ENCODE measurements around the gene TMEM8B. TPM values are rescaled to one million over a fixed set of nuclear protein-coding genes. Genes with fewer than 3 reads are reported as not detected.

Gene TMEM8B
- total and polyA plus RNA-seq, 9 of the 15 experiments (the other 6 are each of a cell fraction or from before 2014, with no cell fraction given): 0.01 to 2.2 (median 1.1) TPM

- Histone ChIP-seq H3K9me1 (ENCODE audit: control insufficient read depth, insufficient read depth, low read length) (no peaks in the 10 kb centered on the region), H3K4me2 (ENCODE audit: insufficient read depth, low read length) (no peak overlapping the region), H3K9ac (ENCODE audit: insufficient read depth in 1 of 2, low read depth in 2 of 2, low read length in 2 of 2) (no peak overlapping the region), H3K79me2 (ENCODE audit: control insufficient read depth, insufficient read depth, low read length) (no peaks in the 10 kb centered on the region), H3K27me3 (ENCODE audit: control insufficient read depth in 2 of 2, insufficient read depth in 2 of 2, low read length in 2 of 2) (no peaks in the 10 kb centered on the region), H2AFZ (ENCODE audit: low read depth, low read length) (peak overlapping the region; percentile 62), H4K20me1 (replicated peaks; ENCODE audit: control insufficient read depth, insufficient read depth, low read length) (no peaks in the 10 kb centered on the region), H3K36me3 (ENCODE audit: control insufficient read depth, insufficient read depth, low read length) (no peaks in the 10 kb centered on the region), H3K4me1 (replicated peaks in 1 of 2; ENCODE audit: control insufficient read depth in 2 of 2, insufficient read depth in 2 of 2, low read length in 2 of 2) (peaks cover 0 to 12% of the 10 kb centered on the region in 2 experiments; a peak in 3 of 5 replicates), H3K27ac (ENCODE audit: extremely low read depth, low read depth, low read length) (no peak overlapping the region), H3K4me3 (no peak overlapping the region), H3K9me3 (replicated peaks; ENCODE audit: control insufficient read depth, insufficient read depth, low read depth, low read length) (no peaks in the 10 kb centered on the region)
- FAIRE-seq: peak; percentile 84
- DNase-seq (ENCODE audit: extremely low read depth in 1 of 4, low spot score in 3 of 4): peak; percentile 45 to 62 (median 46)
- CTCF ChIA-PET (ENCODE audit: low intra/inter-chr PET ratio): interaction anchor here (0.6 to 2.4 kb wide), 5 partner anchors 36 to 502 kb away, joined by 3 to 19 read pairs (median 5); no protein-coding TSS in a partner anchor
- intact Hi-C loops (cut with micrococcal nuclease) (loop anchor here (1.0 to 2.0 kb wide), 2 partner anchors 36 to 57 kb away; no protein-coding TSS in a partner anchor), in situ Hi-C loops (cut with MboI) (no loop called here)
- WGBS (ENCODE audit: insufficient coverage, low coverage, missing lambda C conversion rate): 18% methylated on average over 4 of the region's 4 CpGs
- POLR2A ChIA-PET: interaction anchor here (0.9 kb wide), 1 partner anchor 168 kb away, joined by 3 read pairs; the partner anchor contains the start of genes CCDC107 and RMRP
- no TSS peak for BruUV-seq (replicated peaks)
- ATAC-seq: peak; percentile 73
- no peak for TF ChIP-seq PHTF2 (CRISPR knock-in tag; IDR thresholded peaks at IDR 0.05)
- TF ChIP-seq REST (IDR thresholded peaks at IDR 0.05; ENCODE audit: borderline replicate concordance): peak; percentile 54; the same call in 1 of the 2 replicates
- TF ChIP-seq REST (CRISPR knock-in tag; IDR thresholded peaks at IDR 0.05; ENCODE audit: low read depth): no peak
- TF ChIP-seq RB1 (IDR thresholded peaks at IDR 0.05; ENCODE audit: low read depth): 0 out of 2 replicates have a peak, but pooled peaks have one; percentile 5
- TF ChIP-seq CTBP1 (IDR thresholded peaks at IDR 0.05; ENCODE audit: borderline replicate concordance): 0 out of 2 replicates have a peak, but pooled peaks have one; percentile 23
- peak; percentile 47 to 54 for TF ChIP-seq RAD21 (CRISPR knock-in tag; conservative IDR thresholded peaks at IDR 0.05 in 1 of 2, IDR thresholded peaks at IDR 0.05 in 1 of 2)
- TF ChIP-seq SMC3 (conservative IDR thresholded peaks at IDR 0.05; ENCODE audit: insufficient read depth, low read depth, low read length): peak; percentile 38; the same call in 1 of the 2 replicates
- peak; percentile 33; the same call in 1 of the 2 replicates for TF ChIP-seq RFX1 (IDR thresholded peaks at IDR 0.05)
- TF ChIP-seq SMARCA5 (IDR thresholded peaks at IDR 0.05): no peak
- TF ChIP-seq ZNF584 (CRISPR knock-in tag; IDR thresholded peaks at IDR 0.05; ENCODE audit: low read depth): no peak
- TF ChIP-seq CTCF (IDR thresholded peaks at IDR 0.05 in 2 of 3, conservative IDR thresholded peaks at IDR 0.05 in 1 of 3; ENCODE audit: insufficient read depth in 2 of 3, low read depth in 1 of 3, low read length in 3 of 3): peak; percentile 60 to 73 (median 63)
- TF ChIP-seq PHF8 (IDR thresholded peaks at IDR 0.05; ENCODE audit: borderline replicate concordance, low read length): no peak
These were observed 2.8 kb upstream of the TMEM8B start for GRCh38 chr9:35826071-35826701.
